DMS53 treated with DMSO at 0.1 percent for 48 hours (cell line): Measurements from ENCODE around the gene GCSAM.

Experiments used
- DNase-seq: peaks from one replicate; lab custom pipeline; 2025; ENCODE audit not compliant: unreplicated experiment; lab: John Stamatoyannopoulos, UW

Gene GCSAM

DNA sequence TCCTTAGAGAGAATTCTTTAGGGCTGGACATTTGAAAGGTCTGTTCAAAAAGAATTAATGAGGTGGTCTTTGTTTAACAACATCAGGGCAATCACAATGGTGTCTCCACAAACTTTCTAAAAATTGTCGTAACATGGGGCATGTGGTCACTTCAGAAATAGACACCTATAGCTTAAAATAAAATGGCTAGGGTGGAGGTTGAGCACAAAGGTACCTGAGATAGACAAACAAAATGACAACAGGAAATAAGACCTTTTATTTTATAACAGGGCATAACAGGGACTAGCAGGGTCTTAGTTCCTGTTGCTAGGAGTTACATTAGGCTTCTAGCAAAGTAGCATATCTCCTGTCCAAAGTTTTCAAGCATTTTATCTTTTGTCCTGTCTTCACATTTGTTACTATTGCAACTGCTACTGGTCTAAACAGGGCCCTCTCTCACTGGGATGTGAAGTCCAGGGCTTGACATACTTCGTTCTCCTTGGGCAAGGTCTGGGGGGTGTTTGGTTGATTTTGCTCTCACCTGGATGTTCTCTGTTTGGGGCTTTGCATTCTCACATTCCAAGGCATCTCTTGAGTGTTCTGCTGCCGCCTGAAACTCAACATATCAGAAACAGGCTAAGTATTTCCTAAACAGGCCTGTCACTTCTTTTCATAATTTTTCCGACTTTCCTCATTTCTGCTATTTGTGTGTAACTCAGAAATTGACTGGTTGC lies 3.0 kb downstream of the GCSAM start:
- DNase-seq = no peak

DNA sequence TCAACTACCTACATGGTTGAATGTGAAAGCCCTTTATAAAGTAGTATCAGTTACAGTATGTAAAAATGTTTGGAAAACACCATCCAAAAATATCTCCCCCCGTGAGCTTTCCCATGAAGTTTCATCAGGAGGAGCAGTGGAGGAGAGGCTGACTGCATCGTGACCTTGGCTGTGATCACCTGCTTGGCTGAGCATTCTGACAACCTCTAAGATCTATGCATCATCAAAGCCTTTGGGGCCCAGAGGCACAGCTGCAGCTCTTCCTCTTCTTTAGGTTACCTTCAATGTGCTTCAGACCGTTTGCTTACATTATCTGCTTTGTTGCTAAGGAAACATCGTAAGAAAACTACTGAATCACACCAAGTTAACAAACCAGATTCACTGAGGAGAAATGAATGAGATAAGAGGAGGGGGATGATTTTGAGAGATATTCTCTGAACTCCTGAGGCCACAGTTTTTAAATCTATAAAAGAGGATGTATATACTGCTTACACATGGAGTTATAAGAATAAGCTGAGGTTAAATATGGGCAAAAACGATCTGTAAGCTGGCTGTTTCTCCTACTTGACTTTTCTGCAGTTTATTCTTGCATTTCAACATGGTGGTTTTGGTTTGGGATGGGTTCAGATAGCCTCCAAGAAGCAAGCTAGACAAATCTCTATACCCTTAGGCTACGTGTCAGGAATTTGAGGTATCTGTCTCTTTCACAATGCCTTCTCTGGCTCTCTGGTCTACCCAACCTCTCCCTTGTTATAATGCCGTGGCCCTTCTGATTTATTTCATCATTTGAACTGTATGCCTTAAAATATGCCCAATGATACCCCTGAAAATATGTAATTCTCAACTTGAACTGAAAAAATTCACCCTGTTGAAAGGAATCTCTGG lies 4.0 kb downstream of the GCSAM start:
- no peak for DNase-seq

DNA sequence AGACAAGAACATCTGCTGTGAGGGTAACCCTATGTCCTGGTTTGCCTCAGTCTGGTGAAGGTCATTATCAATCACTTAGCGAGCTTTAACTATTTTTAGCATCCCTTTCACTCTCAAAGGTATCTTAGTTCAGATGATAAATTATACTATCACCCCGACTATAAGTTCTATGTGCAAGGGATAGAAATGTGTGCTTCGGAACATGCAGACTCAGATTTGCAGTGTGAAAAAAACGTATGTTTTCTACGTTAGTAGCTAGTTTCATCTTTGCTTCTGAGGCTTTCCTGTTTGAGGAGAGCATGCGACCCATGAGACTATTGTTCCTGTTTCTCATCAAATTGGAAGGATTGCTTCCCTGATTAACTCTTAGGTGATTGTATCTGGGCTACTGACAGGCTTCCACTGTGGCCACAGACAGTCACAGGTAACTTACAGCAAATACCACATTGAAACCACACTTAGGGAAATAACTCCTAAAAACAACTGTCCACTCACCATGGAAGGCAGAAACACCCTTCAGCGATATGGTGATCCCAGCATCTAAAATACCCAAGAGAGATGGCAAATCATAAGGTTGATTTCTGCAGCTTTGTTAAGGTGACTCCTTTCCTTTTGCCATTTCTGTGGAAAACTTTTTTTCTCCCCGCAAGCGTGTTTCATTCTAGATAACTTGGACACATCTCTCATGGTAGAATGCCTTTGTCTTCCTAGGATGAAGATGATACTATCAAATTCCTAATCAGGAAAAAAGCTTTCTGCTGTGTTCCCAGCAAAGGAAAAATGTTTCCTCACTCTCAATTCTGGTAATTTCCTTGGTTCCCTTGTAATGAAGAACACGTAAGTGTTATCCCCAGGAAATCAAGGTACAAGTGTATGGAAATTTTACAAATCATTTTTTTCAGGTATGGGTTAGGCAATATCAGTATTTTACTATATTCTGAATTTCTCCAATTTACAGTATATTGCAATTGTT lies 5.2 kb downstream of the GCSAM start:
- no peak for DNase-seq

DNA sequence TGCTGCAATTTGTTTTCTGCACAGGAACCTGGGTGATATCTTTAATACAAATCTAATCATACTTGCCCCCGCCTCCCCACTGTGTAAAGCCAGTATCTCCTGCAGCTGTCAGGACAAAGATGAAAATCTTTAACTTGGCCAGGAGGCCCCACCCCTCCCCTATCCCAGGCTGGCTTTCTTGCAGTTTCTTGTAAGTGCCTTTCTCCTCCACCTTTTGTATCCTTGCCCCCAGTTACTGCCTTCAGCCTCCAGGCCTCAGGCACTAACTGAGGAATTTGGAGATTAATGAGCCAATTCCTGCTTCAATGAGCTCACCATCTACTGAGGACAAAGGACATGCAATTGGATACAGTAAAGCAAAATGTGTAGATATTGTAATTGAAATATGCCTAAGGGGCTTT lies 6.5 kb downstream of the GCSAM start:
- no peak for DNase-seq

DNA sequence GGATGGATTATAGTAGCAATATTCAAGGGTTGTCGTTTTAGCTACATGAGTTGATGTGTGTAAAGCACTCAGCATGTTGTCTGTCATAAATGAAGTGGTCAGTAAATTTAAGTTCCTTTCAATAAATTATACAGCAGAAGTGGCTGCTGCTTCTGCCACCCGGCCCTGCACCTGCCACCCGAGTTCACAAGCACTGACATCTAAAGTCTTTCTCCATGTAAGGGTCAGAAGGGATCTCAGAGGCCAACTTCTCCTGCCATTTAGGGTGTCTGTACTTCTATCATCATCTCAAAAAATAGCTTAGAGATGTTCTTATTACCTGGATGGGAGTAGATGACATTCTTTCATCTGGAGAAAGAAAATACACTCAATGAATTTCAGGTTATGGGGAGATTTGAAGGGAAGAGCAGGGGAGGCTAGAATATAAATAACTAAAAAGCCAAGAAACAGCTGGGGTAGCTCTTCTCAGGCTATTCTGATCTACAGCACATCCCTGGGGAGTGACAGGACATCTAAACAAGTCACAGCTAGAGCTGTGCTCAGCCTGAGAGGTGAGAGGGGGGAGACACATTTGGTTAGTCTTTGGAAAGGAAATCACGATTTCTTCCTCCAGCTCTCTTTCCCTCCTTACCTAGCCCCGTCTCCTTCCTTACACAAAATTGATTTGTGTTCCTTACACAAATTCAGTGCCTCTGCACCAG lies 8.0 kb downstream of the GCSAM start:
- DNase-seq = no peak

DNA sequence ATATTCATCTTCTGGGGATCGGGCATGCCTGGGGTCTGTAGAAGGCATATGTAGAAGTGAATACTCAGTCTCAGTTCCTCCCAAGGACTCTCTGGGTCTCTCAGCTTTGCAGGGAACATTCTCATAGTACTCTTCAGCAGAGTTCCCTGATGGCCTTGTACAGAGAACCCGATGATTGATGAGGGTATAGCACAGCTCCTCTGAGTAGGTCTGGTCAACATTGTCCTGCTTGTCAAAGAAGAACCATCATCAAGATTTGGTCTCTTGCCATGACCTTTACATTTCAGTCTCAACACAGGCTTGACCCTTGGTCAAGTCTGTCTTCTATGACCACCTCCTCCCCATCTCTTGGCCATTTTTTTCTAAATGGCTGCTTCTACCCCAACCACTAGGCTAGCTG lies 9.5 kb downstream of the GCSAM start:
- DNase-seq = no peak

DNA sequence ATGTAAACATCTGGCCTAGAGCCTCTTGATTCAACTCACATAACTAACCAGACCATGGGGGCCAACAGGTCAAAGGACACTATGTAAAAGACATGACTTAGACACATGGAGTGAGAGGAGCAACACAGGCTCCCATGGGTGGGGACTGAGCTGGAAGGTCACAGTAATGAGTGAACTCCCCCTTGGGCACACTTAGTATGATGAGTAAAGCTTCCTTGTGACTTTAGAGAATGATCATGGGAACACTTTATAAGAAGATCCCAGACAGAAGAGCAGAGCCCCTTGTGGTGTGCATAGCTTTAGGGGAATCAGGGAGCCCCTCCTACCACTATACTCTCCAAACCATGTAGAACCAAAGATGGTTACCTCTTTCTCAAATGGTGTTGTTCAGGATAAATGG lies 10.2 kb downstream of the GCSAM start:
- no peak for DNase-seq

DNA sequence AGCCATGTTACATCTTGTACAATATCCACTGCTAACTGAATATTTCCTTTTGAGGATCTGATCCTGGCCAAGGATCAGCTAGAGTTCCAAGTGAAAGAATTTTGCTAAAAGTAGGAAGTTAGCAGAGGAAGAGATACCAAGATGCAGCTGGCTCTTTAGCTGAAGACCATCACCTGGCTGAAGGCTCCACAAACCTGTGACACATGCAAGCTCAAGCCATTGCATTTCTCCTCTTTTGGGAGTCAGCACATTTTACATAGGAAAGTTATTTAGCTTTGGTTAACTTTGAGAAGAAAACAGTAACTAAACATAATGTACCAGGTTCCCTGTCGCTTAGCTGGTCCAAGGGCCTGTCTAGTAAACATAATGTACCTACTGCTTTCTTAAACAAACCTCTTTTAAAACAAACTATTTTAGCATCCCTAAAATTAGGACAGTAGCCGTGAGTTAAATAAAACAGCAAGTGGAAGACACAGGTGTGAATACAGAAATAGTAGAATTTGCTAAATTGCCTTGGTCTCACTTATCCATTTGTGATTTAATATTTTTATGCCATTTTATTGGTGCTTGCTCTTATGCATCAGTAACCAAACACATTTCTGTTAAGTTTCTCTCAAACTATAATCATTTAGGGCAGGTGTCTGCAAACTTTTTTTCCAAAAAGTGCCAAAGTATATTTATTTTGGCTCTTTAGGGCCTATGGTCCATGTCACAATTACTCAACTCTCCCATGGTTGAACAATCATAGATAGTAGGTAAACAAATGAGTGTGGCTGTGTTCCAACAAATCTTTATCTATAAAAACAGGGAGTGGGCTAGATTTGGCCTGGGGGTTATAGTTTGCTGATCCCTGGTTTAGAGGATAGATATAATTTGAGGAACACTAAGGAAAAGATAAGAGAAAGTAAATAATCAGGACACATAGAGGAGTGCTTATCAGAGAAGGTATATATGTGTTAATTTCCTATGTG lies 11.2 kb downstream of the GCSAM start:
- DNase-seq = no peak

DNA sequence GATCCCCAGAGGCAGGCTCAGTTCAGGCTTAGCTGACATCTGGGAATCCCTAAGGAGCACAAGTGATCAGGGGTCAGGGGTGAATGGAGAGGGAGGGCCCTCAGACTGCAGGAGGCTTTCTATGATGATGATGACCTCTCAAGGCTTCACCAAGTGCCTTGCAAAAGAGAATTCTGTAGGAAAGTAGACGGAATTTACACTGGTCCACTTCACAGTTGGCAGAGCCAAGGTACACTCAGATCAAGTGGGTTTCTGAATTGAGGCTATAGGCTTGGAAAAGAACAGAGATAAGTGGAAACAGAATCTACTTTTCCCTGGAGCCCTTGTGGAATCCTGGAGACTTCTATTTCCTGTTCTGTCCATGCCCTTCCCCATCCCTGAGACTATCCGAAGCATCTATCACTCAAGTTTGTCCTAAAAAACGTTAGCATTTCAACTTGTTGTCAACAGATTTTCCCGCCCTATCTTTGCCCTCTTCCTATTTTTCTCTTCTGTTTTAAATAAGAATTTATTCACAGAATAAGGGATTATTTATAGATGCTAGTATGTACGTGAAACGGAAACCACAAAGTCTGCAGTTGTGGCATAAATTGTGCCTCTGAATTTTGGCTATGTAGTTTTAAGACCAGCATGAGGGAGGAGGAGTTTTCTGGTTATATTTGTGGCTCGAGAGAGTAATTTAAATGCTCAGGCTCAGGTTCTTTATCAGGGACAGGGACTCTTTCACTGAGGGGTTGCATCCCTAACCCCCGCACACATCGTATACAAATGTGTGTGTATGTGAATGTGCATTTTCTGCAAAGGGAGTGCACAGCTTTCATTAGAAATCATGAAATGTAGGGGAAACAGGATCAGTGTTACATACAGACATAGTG lies 12.8 kb downstream of the GCSAM start:
- DNase-seq = no peak

DNA sequence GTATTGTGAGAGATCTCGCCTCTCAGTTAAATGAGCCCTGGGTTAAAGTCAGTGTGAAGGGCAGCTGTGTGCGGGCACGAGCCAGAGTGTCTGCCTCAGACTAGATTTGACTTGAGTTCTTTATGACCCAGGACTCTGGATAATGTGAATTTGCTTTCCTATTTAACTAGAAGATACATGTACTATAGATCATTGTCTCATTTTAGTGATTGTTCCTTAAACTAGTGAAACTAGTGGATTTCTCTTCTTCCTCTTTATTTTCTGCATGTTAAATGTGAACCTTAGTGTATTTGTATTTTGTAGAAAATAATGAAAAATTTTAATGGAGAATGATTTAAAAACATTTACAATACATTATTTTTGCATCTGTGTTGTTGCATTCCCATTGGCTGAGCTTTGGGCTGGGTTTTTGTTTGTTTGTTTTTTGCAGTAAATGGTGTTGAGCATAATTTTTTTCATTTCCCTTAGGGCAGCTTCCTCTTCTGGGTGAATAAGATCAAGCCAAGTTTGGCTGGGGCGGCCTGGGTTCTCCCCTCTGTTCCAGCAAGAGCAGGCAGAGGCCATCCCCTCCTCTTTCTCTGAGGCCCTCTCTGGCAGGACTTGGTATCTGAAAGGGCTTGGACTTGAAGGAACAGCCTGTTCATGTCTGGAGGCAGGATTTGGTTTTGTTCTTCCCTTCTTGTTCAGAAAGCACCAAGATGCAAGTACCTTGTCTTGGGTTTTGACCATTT lies 15.0 kb downstream of the GCSAM start:
- DNase-seq = no peak

DNA sequence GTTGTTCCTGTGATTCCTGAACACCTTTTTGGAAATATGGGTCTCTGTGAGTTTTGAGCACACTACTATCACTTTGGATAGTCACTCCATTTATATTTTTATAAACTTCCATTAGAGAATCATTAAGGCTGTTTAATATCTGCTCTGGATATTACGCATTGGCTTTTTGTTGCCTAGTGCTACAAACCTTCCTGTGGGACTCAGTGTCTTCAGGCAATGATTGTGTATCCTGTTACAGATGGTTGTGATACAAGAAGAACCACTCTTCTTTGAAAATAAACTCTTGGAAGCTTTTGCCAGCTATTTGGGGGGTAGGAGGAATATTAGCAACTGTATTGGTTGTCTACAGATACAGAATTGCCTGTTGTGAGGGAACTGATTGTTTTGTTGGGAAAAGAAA lies 15.6 kb downstream of the GCSAM start:
- DNase-seq = no peak

DNA sequence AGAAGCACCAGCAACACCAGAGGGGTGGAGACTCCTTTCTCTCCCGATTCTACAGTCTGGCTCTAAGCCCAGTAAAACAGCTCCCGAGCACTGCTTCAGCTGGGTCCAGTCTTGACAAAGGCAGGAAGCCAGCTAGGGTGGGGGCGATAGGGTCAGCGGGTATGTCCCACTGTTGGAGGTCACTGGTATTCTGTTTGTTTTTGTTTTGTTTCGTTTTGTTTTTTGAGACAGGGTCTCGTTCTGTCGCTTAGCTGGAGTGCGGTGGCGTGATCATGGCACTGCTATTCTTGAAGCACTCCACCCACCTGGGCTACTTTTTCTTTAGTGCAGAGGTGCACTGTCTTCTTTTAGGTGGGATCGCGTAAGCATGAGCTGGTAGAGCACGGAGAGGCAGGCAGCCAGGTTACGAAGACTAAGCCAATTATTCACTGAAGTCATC lies 16.3 kb downstream of the GCSAM start:
- no peak for DNase-seq

DNA sequence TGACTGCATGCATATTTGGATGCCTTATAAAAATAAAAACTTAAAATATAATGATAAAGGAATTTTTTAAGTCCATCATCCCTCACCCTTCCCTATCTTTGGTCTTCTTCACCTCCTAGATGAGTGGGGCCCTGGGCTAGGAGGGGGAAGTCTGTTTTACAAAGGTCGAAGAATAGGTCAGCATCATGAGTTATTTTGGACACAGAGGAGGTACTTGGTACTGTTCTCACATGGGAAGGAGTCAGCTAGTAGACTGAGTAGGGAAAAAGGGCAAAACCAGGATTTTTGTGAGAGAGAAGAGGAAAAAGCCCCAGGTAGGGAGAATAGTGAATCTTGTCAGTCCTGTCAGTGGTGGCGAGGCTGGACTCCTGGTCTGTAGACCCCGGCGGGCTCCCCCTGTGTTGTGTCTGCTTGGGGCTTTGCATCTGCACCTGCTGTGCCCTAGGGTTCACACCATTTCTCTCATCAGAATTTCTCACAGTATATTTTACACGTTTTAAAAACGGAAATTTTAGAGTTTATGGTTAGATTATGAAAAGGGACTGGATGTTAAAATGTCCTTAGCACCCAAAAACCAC lies 17.2 kb downstream of the GCSAM start:
- DNase-seq = no peak

DNA sequence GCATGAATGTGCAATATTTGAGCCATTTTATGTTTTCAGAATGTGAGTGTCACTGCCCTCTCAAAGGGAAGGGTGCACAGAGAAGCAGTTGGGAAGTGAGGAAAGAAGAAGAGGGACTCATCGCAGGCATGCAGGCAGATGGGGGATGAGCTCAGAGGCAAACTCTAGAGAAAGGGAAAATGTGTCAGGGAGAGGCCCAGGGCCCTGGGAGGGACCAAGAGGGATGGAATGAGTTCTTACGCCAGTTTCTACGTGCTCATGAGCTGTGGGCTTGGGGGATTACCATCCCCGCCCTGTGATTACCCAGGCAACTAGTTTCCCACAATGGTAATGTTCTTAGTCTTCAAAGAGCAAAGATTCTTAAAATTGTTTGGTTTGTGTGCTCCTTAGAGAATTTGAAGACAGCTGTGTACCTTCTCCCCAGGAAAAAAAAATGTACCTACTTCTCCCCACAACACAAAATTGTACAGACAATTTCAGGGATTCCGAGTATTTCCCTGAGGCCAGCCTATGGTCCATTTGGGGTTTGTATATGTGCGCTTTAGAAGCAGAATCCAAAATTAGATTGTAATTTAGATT lies 17.8 kb downstream of the GCSAM start:
- no peak for DNase-seq

DNA sequence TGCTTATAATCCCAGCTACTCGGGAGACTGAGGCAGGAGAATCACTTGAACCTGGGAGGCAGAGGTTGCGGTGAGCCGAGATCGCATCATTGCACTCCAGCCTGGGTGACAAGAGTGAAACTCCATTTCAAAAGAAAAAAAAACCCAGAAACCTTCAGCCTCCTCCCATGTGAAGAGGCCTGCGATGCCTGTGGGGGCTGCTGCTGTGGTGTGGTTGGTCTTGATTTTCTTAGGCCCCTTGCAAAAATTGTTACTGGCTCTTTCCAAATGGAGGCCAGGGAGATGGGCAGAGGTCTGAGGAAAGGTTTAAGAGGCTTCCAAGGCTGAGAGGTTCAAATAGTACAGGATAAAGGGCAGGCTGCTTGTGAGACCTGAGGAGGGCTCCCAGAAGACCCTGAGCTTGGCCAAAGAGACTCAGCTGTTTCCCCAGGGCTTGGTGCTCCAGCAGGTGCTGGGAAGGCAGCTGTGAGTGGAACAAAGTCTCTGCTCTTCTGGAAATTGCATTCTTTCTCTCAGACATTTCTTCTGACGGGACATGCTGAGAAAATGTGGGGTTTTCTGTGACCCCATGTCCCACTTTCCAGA lies 18.4 kb downstream of the GCSAM start:
- no peak for DNase-seq

DNA sequence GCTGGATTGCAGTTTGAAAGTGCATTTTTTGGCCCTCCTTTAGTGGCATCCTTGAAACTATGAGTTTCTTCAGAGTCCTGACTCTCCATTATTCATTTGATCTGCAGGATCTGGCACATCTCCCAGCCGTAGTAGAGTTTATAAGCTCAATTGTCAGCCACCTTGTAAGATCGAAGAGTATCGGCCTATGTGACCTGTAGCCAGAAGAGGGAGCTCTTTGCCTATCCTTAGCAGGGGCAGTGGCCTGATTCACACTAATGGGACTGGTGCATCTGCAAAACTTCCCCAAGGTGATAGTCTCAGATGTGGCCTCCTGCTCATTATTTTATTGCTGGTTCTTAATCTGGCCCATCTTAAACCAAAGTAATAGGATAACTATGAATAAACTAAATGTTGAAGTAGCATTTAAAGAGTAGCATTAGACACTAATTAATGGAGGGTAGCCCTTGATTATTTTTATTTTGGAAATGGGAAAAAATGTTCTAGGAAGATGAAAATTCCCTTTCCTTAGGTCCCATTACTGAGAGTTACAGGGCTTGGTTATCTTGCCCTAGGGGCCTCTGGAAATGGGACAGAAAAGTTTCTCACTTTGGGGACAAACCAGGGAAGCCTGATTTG lies 21.2 kb downstream of the GCSAM start:
- peak; percentile 21 for DNase-seq
